ENCODE data around the gene PLEK2. TPM values are rescaled to one million over a fixed set of nuclear protein-coding genes. Genes with fewer than 3 reads are reported as not detected.
"Not testable (repeated sequence)": the region's sequence is repeated elsewhere in the genome, so short reads cannot be mapped to it uniquely, and the experiment has no call there.

PLEK2 gene
- total RNA-seq, 1 donor from 2014 or later = not detected

- DNase-seq (ENCODE audit: missing footprints) (no peak), ATAC-seq (no peak)
- intact Hi-C loops (cut with DNase I) = no loop called here
Observed at GRCh38 chr14:67432050-67432564, 20.1 kb upstream of the PLEK2 start.

GRCh38 chr14:67429510-67430205 lies 17.7 kb upstream of the PLEK2 start:
- no peak for DNase-seq (ENCODE audit: missing footprints)
- intact Hi-C loops (cut with DNase I) = loop anchor here (5.0 to 10.0 kb wide), 2 partner anchors 83 to 275 kb away; partner anchors contain the start of gene RDH12
- ATAC-seq = no peak

GRCh38 chr14:67428501-67429031 lies 16.6 kb upstream of the PLEK2 start:
- intact Hi-C loops (cut with DNase I) = loop anchor here (5.0 to 10.0 kb wide), 2 partner anchors 84 to 276 kb away; partner anchors contain the start of gene RDH12
- ATAC-seq (no peak), DNase-seq (ENCODE audit: missing footprints) (no peak)

GRCh38 chr14:67426983-67427606 lies 15.1 kb upstream of the PLEK2 start:
- DNase-seq (ENCODE audit: missing footprints) = no peak

GRCh38 chr14:67426161-67426560 lies 14.2 kb upstream of the PLEK2 start:
- intact Hi-C loops (cut with DNase I) = loop anchor here (2.0 to 10.0 kb wide), 3 partner anchors 59 to 279 kb away; partner anchors contain the start of gene RDH12
- ATAC-seq (no peak), DNase-seq (ENCODE audit: missing footprints) (no peak)

More at GRCh38 chr14:67426983-67427606, 15.1 kb upstream of the PLEK2 start:
- ATAC-seq = peak; percentile 87
- intact Hi-C loops (cut with DNase I) = loop anchor here (1.0 to 10.0 kb wide), 4 partner anchors 58 to 278 kb away; partner anchors contain the start of gene RDH12

GRCh38 chr14:67425608-67426007 lies 13.6 kb upstream of the PLEK2 start:
- DNase-seq (ENCODE audit: missing footprints) (no peak), ATAC-seq (no peak)
- intact Hi-C loops (cut with DNase I) = loop anchor here (2.0 to 10.0 kb wide), 3 partner anchors 59 to 279 kb away; partner anchors contain the start of gene RDH12

GRCh38 chr14:67424539-67424938 lies 12.6 kb upstream of the PLEK2 start:
- intact Hi-C loops (cut with DNase I) = loop anchor here (10.0 kb wide), 1 partner anchor 280 kb away; the partner anchor contains the start of gene RDH12
- DNase-seq (ENCODE audit: missing footprints) (no peak), ATAC-seq (no peak)

GRCh38 chr14:67423424-67423823 lies 11.5 kb upstream of the PLEK2 start:
- intact Hi-C loops (cut with DNase I) = loop anchor here (10.0 kb wide), 1 partner anchor 281 kb away; the partner anchor contains the start of gene RDH12
- ATAC-seq (no peak), DNase-seq (ENCODE audit: missing footprints) (no peak)

- no peak for ATAC-seq
- intact Hi-C loops (cut with DNase I) = loop anchor here (10.0 kb wide), 1 partner anchor 283 kb away; the partner anchor contains the start of gene RDH12
- no peak for DNase-seq (ENCODE audit: missing footprints)
Observed at GRCh38 chr14:67421356-67422224, 9.6 kb upstream of the PLEK2 start.

- intact Hi-C loops (cut with DNase I) = loop anchor here (10.0 kb wide), 1 partner anchor 285 kb away; the partner anchor contains the start of gene RDH12
- ATAC-seq (no peak), DNase-seq (ENCODE audit: missing footprints) (no peak)
Observed at GRCh38 chr14:67420102-67420739, 8.3 kb upstream of the PLEK2 start.

GRCh38 chr14:67418401-67419191 lies 6.6 kb upstream of the PLEK2 start:
- intact Hi-C loops (cut with DNase I) = no loop called here
- no peak for ATAC-seq

GRCh38 chr14:67417633-67418032 lies 5.7 kb upstream of the PLEK2 start:
- DNase-seq (ENCODE audit: missing footprints) = no peak
- ATAC-seq = no peak
- intact Hi-C loops (cut with DNase I) = no loop called here

More at GRCh38 chr14:67418401-67419191, 6.6 kb upstream of the PLEK2 start:
- DNase-seq (ENCODE audit: missing footprints) = no peak

- intact Hi-C loops (cut with DNase I) = no loop called here
- no peak for ATAC-seq
- no peak for DNase-seq (ENCODE audit: missing footprints)
Observed at GRCh38 chr14:67416810-67417209, 4.8 kb upstream of the PLEK2 start.

GRCh38 chr14:67416085-67416484 lies 4.1 kb upstream of the PLEK2 start:
- no peak for ATAC-seq
- DNase-seq (ENCODE audit: missing footprints) = no peak
- intact Hi-C loops (cut with DNase I) = no loop called here

- DNase-seq (ENCODE audit: missing footprints); ATAC-seq; intact Hi-C loops (cut with DNase I): not testable (repeated sequence)
Observed at GRCh38 chr14:67415610-67416009, 3.6 kb upstream of the PLEK2 start.

- ATAC-seq (no peak), DNase-seq (ENCODE audit: missing footprints) (no peak)
- intact Hi-C loops (cut with DNase I) = no loop called here
Observed at GRCh38 chr14:67413806-67414769, 2.1 kb upstream of the PLEK2 start.
